ENCODE measurements around the gene BRCA2. TPM values are rescaled to one million over a fixed set of nuclear protein-coding genes. Genes with fewer than 3 reads are reported as not detected.

BRCA2 gene
- total RNA-seq, 1 donor from 2014 or later, result 16.7 TPM

- Mint-ChIP-seq H3K27ac (peak overlapping the region; percentile 94), H3K27me3 (ENCODE audit: insufficient read depth) (no peaks in the 10 kb centered on the region), H3K9me3 (no peaks in the 10 kb centered on the region), H3K4me3 (peak overlapping the region; percentile 83), H3K36me3 (ENCODE audit: low read depth) (peaks cover 25% of the 10 kb centered on the region), H3K4me1 (ENCODE audit: low read depth) (peaks cover 47% of the 10 kb centered on the region)
- DNase-seq (ENCODE audit: low spot score), result no peak
- intact Hi-C loops (cut with micrococcal nuclease), result loop anchor here (1.0 to 5.0 kb wide), 8 partner anchors 109 to 1728 kb away; partner anchors contain the start of genes FRY, HSPH1, N4BP2L2 and RFC3
Measured at GRCh38 chr13:32428581-32429432, 113.5 kb downstream of the BRCA2 start.

DNA sequence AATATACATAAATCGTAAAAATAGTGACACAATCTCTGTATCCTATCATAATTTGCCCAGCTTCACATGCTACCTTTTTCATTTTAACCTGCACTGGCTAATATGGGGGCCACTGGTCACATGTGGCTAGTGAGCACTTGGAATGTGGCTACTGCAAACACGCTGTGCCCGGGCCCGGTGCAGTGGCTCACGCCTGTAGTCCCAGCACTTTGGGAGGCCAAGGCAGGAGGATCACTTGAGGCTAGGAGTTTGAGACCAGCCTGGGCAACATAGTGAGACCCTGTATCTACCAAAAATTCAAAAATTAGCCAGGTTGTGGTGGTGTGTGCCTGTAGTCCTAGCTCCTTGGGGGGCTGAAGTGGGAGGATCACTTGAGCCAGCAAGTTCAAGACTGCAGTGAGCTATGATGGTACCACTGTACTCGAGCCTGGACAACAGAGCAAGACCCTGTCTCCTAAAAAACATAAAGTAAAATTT lies 114.2 kb downstream of the BRCA2 start:
- H3K36me3 Mint-ChIP-seq (ENCODE audit: low read depth), result peaks cover 20% of the 10 kb centered on the region
- H3K9me3 Mint-ChIP-seq, result no peaks in the 10 kb centered on the region
- peaks cover 40% of the 10 kb centered on the region for H3K4me1 Mint-ChIP-seq (ENCODE audit: low read depth)
- no peak for DNase-seq (ENCODE audit: low spot score)
- no peak overlapping the region for H3K4me3 Mint-ChIP-seq
- H3K27ac Mint-ChIP-seq, result no peak overlapping the region
- intact Hi-C loops (cut with micrococcal nuclease), result loop anchor here (5.0 kb wide), 6 partner anchors 382 to 1728 kb away; partner anchors contain the start of genes FRY, HSPH1 and RFC3
- H3K27me3 Mint-ChIP-seq (ENCODE audit: insufficient read depth), result no peaks in the 10 kb centered on the region

DNA sequence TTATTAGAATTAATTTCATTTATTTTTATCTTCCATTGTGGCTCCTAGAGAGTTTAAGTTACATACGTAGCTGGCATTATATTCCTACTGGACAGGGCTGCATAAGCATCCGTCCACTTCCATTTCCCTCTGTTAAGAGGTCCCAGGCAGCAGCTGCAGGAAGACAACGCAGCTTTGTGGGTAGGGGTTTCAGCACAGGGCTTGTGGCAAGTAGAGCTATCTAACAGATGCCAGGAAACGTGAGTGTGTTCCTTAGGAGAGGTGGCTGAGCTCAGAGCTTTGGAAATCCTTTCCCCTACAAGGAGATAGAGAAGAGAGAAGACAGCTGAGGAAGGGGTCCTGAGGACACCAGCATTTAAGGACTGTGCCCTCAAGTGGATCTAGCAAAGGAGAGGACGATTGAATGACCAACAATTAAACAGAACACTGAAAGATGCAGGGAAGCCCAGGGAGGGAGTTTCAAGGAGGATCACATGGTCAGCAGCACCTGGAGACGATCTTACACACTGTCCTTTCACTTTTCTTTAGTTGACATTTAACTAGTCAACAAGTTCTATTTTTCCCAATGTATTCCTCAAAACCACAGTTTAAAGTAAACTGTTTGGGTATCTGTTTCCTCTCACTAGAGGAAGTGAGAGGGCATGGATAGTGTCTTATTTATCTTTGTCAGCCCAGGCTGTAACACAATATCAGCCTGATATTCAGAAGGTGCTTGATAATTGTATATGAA lies 114.9 kb downstream of the BRCA2 start:
- no peaks in the 10 kb centered on the region for H3K27me3 Mint-ChIP-seq (ENCODE audit: insufficient read depth)
- H3K4me1 Mint-ChIP-seq (ENCODE audit: low read depth), result peaks cover 37% of the 10 kb centered on the region
- intact Hi-C loops (cut with micrococcal nuclease), result no loop called here
- H3K4me3 Mint-ChIP-seq, result peak overlapping the region; percentile 28
- no peaks in the 10 kb centered on the region for H3K9me3 Mint-ChIP-seq
- DNase-seq (ENCODE audit: low spot score), result no peak
- peaks cover 17% of the 10 kb centered on the region for H3K36me3 Mint-ChIP-seq (ENCODE audit: low read depth)
- no peak overlapping the region for H3K27ac Mint-ChIP-seq

GRCh38 chr13:32431361-32431760 lies 116.1 kb downstream of the BRCA2 start:
- no peaks in the 10 kb centered on the region for H3K9me3 Mint-ChIP-seq
- no peak overlapping the region for H3K4me3 Mint-ChIP-seq
- intact Hi-C loops (cut with micrococcal nuclease), result no loop called here
- no peak for DNase-seq (ENCODE audit: low spot score)
- H3K27me3 Mint-ChIP-seq (ENCODE audit: insufficient read depth), result no peaks in the 10 kb centered on the region
- no peak overlapping the region for H3K27ac Mint-ChIP-seq
- peaks cover 14% of the 10 kb centered on the region for H3K36me3 Mint-ChIP-seq (ENCODE audit: low read depth)
- H3K4me1 Mint-ChIP-seq (ENCODE audit: low read depth), result peaks cover 27% of the 10 kb centered on the region

- intact Hi-C loops (cut with micrococcal nuclease), result no loop called here
- no peaks in the 10 kb centered on the region for H3K9me3 Mint-ChIP-seq
- H3K4me3 Mint-ChIP-seq, result no peak overlapping the region
- no peaks in the 10 kb centered on the region for H3K27me3 Mint-ChIP-seq (ENCODE audit: insufficient read depth)
- no peak for DNase-seq (ENCODE audit: low spot score)
- peaks cover 23% of the 10 kb centered on the region for H3K4me1 Mint-ChIP-seq (ENCODE audit: low read depth)
- H3K27ac Mint-ChIP-seq, result no peak overlapping the region
- peaks cover 12% of the 10 kb centered on the region for H3K36me3 Mint-ChIP-seq (ENCODE audit: low read depth)
Measured at GRCh38 chr13:32432856-32433255, 117.5 kb downstream of the BRCA2 start.

- Mint-ChIP-seq H3K4me3 (no peak overlapping the region), H3K4me1 (ENCODE audit: low read depth) (peaks cover 13% of the 10 kb centered on the region), H3K36me3 (ENCODE audit: low read depth) (peaks cover 4% of the 10 kb centered on the region), H3K27me3 (ENCODE audit: insufficient read depth) (no peaks in the 10 kb centered on the region), H3K9me3 (no peaks in the 10 kb centered on the region), H3K27ac (no peak overlapping the region)
- no peak for DNase-seq (ENCODE audit: low spot score)
- intact Hi-C loops (cut with micrococcal nuclease), result no loop called here
Measured at GRCh38 chr13:32438871-32439270, 123.6 kb downstream of the BRCA2 start.

DNA sequence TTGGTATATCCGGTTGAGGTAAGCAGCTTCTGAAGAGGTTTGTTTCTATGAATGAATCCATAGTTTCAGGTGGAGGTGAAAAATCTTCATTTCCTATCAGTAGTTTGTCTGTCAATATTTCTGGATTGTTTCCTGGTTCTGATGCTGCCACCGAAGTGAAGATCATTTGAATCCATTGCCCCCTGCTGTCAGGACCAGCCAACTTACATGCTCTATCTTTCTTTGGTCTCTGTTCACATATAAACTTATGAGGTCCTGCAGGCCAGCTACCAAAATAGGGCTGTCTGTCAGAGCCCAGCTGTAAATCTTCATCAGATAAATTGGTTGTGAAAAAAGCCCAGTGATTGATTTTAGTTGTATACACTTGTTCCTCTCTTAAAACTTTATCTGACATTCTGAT lies 127.8 kb downstream of the BRCA2 start:
- H3K27ac Mint-ChIP-seq, result no peak overlapping the region
- intact Hi-C loops (cut with micrococcal nuclease), result loop anchor here (1.0 to 10.0 kb wide), 2 partner anchors 62 to 528 kb away; no protein-coding TSS in a partner anchor
- H3K36me3 Mint-ChIP-seq (ENCODE audit: low read depth), result no peaks in the 10 kb centered on the region
- H3K9me3 Mint-ChIP-seq, result no peaks in the 10 kb centered on the region
- peaks cover 16% of the 10 kb centered on the region for H3K4me1 Mint-ChIP-seq (ENCODE audit: low read depth)
- no peak for DNase-seq (ENCODE audit: low spot score)
- H3K27me3 Mint-ChIP-seq (ENCODE audit: insufficient read depth), result no peaks in the 10 kb centered on the region
- no peak overlapping the region for H3K4me3 Mint-ChIP-seq

DNA sequence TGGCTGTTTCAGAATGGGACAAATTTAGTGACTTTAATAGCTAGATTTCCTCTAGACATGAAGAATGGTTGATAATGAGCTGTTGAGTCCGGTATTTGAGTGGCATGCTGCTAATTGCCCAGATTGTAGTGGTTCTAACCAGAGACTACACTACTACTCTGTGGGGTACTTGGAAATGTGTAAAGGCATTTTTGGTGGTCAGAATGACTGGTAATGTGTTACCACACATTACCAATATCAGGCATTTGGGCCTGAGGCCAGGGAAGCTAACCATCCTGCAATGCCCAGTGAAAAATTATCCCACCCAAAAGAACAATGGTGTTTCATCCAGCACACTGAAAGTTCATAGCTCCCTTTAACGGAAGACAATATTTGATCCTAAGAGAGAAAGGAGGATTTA lies 130.2 kb downstream of the BRCA2 start:
- Mint-ChIP-seq H3K36me3 (ENCODE audit: low read depth) (no peaks in the 10 kb centered on the region), H3K27me3 (ENCODE audit: insufficient read depth) (no peaks in the 10 kb centered on the region), H3K4me3 (no peak overlapping the region), H3K4me1 (ENCODE audit: low read depth) (peaks cover 27% of the 10 kb centered on the region), H3K27ac (no peak overlapping the region), H3K9me3 (no peaks in the 10 kb centered on the region)
- intact Hi-C loops (cut with micrococcal nuclease), result loop anchor here (10.0 kb wide), 1 partner anchor 531 kb away; no protein-coding TSS in a partner anchor
- DNase-seq (ENCODE audit: low spot score), result no peak

GRCh38 chr13:32446220-32446619 lies 130.9 kb downstream of the BRCA2 start:
- H3K27me3 Mint-ChIP-seq (ENCODE audit: insufficient read depth), result no peaks in the 10 kb centered on the region
- no peak for DNase-seq (ENCODE audit: low spot score)
- H3K36me3 Mint-ChIP-seq (ENCODE audit: low read depth), result no peaks in the 10 kb centered on the region
- peaks cover 27% of the 10 kb centered on the region for H3K4me1 Mint-ChIP-seq (ENCODE audit: low read depth)
- H3K9me3 Mint-ChIP-seq, result no peaks in the 10 kb centered on the region
- no peak overlapping the region for H3K27ac Mint-ChIP-seq
- intact Hi-C loops (cut with micrococcal nuclease), result loop anchor here (10.0 kb wide), 1 partner anchor 531 kb away; no protein-coding TSS in a partner anchor
- H3K4me3 Mint-ChIP-seq, result no peak overlapping the region

GRCh38 chr13:32446773-32447465 lies 131.6 kb downstream of the BRCA2 start:
- no peaks in the 10 kb centered on the region for H3K9me3 Mint-ChIP-seq
- H3K4me1 Mint-ChIP-seq (ENCODE audit: low read depth), result peaks cover 26% of the 10 kb centered on the region
- intact Hi-C loops (cut with micrococcal nuclease), result loop anchor here (10.0 kb wide), 1 partner anchor 532 kb away; no protein-coding TSS in a partner anchor
- H3K4me3 Mint-ChIP-seq, result no peak overlapping the region
- DNase-seq (ENCODE audit: low spot score), result no peak
- H3K27me3 Mint-ChIP-seq (ENCODE audit: insufficient read depth), result no peaks in the 10 kb centered on the region
- H3K27ac Mint-ChIP-seq, result no peak overlapping the region
- no peaks in the 10 kb centered on the region for H3K36me3 Mint-ChIP-seq (ENCODE audit: low read depth)

- peaks cover 17% of the 10 kb centered on the region for H3K4me1 Mint-ChIP-seq (ENCODE audit: low read depth)
- intact Hi-C loops (cut with micrococcal nuclease), result loop anchor here (10.0 kb wide), 1 partner anchor 533 kb away; no protein-coding TSS in a partner anchor
- no peak overlapping the region for H3K4me3 Mint-ChIP-seq
- no peak overlapping the region for H3K27ac Mint-ChIP-seq
- no peak for DNase-seq (ENCODE audit: low spot score)
- no peaks in the 10 kb centered on the region for H3K9me3 Mint-ChIP-seq
- no peaks in the 10 kb centered on the region for H3K36me3 Mint-ChIP-seq (ENCODE audit: low read depth)
- H3K27me3 Mint-ChIP-seq (ENCODE audit: insufficient read depth), result no peaks in the 10 kb centered on the region
Measured at GRCh38 chr13:32447894-32448623, 132.8 kb downstream of the BRCA2 start.

DNA sequence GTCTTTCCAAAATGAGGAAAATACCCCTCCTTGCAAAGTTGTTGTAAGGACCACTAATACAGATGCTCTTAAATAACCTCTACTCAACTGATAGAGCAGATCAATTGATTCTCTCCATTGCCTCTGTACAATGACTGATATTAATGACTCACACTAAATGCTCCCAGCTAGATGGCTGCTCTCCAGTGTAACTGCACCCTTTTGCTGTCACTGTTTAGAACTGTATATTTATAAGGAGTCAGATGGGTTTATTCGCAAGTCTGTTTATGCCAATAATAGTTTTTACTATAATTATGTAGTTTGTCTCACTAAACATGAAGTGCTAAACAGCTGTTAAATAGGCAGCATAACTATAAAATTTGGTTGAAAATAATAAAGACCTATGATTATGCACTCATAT lies 133.7 kb downstream of the BRCA2 start:
- peaks cover 25% of the 10 kb centered on the region for H3K4me1 Mint-ChIP-seq (ENCODE audit: low read depth)
- DNase-seq (ENCODE audit: low spot score), result no peak
- no peak overlapping the region for H3K27ac Mint-ChIP-seq

More for the DNA sequence above, 133.7 kb downstream of the BRCA2 start:
- H3K27me3 Mint-ChIP-seq (ENCODE audit: insufficient read depth), result no peaks in the 10 kb centered on the region
- H3K4me3 Mint-ChIP-seq, result no peak overlapping the region
- H3K36me3 Mint-ChIP-seq (ENCODE audit: low read depth), result peaks cover 2% of the 10 kb centered on the region
- no peaks in the 10 kb centered on the region for H3K9me3 Mint-ChIP-seq
- intact Hi-C loops (cut with micrococcal nuclease), result loop anchor here (10.0 kb wide), 1 partner anchor 534 kb away; no protein-coding TSS in a partner anchor
